OCI-LY1 (cell line): ENCODE results near the gene MMP13.
"Not testable (repeated sequence)": the region's sequence is repeated elsewhere in the genome, so short reads cannot be mapped to it uniquely, and the experiment has no call there.

Source experiments
- CTCF ChIP-seq: fragments of 200-600 bp; sonication (generic), shearing (Covaris generic); IDR thresholded peaks from 2 replicates; pipeline ENCODE4 v1.5.1; 2017; ENCODE audit warnings: mild to moderate bottlenecking, antibody characterized with exemption, low read length, moderate library complexity, mixed read lengths
- EZH2 ChIP-seq: fragments of 200-600 bp; sonication (generic), shearing (Covaris generic); IDR thresholded peaks from 2 replicates; pipeline ENCODE4 v1.8.0; 2017; ENCODE audit warnings: borderline replicate concordance, mixed run types, mild to moderate bottlenecking, antibody characterized with exemption, low read length, moderate library complexity, mixed read lengths

GRCh38 chr11:102973698-102974097 is 18.2 kb upstream of the MMP13 start:
- not testable (repeated sequence) for TF ChIP-seq CTCF, EZH2
